ENCODE measurements around the gene RFT1. TPM values are rescaled to one million over a fixed set of nuclear protein-coding genes. Genes with fewer than 3 reads are reported as not detected.

The RFT1 gene
- total RNA-seq, 1 experiment from 2014 or later: 26.3 TPM

GRCh38 chr3:53131096-53131495 lies 861 bp upstream of the RFT1 start:
- CTCF ChIA-PET: interaction anchor here (1.9 to 4.6 kb wide), 4 partner anchors 21 to 65 kb away, joined by 7 to 48 read pairs (median 14); partner anchors contain the start of gene PRKCD
- peaks cover 12% of the 10 kb centered on the region for H3K4me1 Mint-ChIP-seq
- no peak for ATAC-seq
- DNase-seq (ENCODE audit: low spot score): no peak
- H3K27ac Mint-ChIP-seq: peak overlapping the region; percentile 92
- no peaks in the 10 kb centered on the region for H3K9me3 Mint-ChIP-seq
- no peak for TF ChIP-seq ZNF219 (CRISPR knock-in tag; IDR thresholded peaks at IDR 0.05; ENCODE audit: borderline replicate concordance)
- no peak for TF ChIP-seq NFE2L1 (CRISPR knock-in tag; IDR thresholded peaks at IDR 0.05)
- TF ChIP-seq NR3C1 (CRISPR knock-in tag; conservative IDR thresholded peaks at IDR 0.05; ENCODE audit: low read depth): no peak
- no peak for TF ChIP-seq ZNF121 (CRISPR knock-in tag; IDR thresholded peaks at IDR 0.05)
- TF ChIP-seq GABPB1 (CRISPR knock-in tag; IDR thresholded peaks at IDR 0.05): no peak
- no peak for TF ChIP-seq ZNF232 (CRISPR knock-in tag; IDR thresholded peaks at IDR 0.05)
- TF ChIP-seq ZNF317 (CRISPR knock-in tag; IDR thresholded peaks at IDR 0.05; ENCODE audit: borderline replicate concordance, low read depth): no peak
- no peaks in the 10 kb centered on the region for H3K36me3 Mint-ChIP-seq
- H3K27me3 Mint-ChIP-seq (ENCODE audit: low read depth): no peaks in the 10 kb centered on the region
- POLR2A ChIA-PET: no interaction called here
- peak overlapping the region; percentile 85 for H3K4me3 Mint-ChIP-seq

DNA sequence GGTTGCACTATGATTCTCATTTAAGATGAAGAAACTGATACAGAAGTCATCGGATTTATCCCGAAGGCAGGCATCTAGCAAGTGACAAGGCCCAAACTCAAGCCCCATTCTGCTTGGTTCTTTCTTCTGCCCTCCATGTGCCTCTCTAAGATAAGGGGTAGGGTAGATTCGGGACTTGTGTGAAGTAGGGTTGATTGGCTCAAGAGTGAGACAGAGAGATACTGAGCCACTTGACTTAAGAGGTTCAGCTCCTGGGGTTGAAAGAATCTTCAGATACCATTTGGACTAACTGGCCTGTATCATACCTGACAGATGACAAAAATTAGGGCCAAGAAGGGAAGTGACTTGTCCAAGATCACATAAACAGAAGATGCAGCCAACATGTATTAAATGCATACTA lies 891 bp downstream of the RFT1 start:
- CTCF ChIA-PET: interaction anchor here (0.7 to 4.6 kb wide), 6 partner anchors 13 to 67 kb away, joined by 3 to 19 read pairs (median 8); partner anchors contain the start of gene PRKCD
- peak overlapping the region; percentile 91 for H3K27ac Mint-ChIP-seq
- no peaks in the 10 kb centered on the region for H3K9me3 Mint-ChIP-seq

GRCh38 chr3:53126601-53127000 lies 3.6 kb downstream of the RFT1 start:
- POLR2A ChIA-PET: no interaction called here
- no peak for DNase-seq (ENCODE audit: low spot score)
- TF ChIP-seq, protein P1, sequence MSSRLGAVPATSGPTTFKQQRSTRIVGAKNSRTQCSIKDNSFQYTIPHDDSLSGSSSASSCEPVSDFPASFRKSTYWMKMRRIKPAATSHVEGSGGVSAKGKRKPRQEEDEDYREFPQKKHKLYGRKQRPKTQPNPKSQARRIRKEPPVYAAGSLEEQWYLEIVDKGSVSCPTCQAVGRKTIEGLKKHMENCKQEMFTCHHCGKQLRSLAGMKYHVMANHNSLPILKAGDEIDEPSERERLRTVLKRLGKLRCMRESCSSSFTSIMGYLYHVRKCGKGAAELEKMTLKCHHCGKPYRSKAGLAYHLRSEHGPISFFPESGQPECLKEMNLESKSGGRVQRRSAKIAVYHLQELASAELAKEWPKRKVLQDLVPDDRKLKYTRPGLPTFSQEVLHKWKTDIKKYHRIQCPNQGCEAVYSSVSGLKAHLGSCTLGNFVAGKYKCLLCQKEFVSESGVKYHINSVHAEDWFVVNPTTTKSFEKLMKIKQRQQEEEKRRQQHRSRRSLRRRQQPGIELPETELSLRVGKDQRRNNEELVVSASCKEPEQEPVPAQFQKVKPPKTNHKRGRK (CRISPR knock-in tag; IDR thresholded peaks at IDR 0.05; ENCODE audit: borderline replicate concordance): no peak
- TF ChIP-seq EMX1 (CRISPR knock-in tag; IDR thresholded peaks at IDR 0.05) (no peak), MLX (CRISPR knock-in tag; IDR thresholded peaks at IDR 0.05) (no peak), PRRX2 (CRISPR knock-in tag; IDR thresholded peaks at IDR 0.05) (no peak), TEAD1 (CRISPR knock-in tag; IDR thresholded peaks at IDR 0.05) (no peak), E2F5 (CRISPR knock-in tag; IDR thresholded peaks at IDR 0.05) (no peak), ZNF396 (CRISPR knock-in tag; IDR thresholded peaks at IDR 0.05; ENCODE audit: borderline replicate concordance) (no peak), ZNF671 (CRISPR knock-in tag; IDR thresholded peaks at IDR 0.05) (no peak)
- TF ChIP-seq, protein P2, sequence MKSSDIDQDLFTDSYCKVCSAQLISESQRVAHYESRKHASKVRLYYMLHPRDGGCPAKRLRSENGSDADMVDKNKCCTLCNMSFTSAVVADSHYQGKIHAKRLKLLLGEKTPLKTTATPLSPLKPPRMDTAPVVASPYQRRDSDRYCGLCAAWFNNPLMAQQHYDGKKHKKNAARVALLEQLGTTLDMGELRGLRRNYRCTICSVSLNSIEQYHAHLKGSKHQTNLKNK (CRISPR knock-in tag; IDR thresholded peaks at IDR 0.05): no peak
- ATAC-seq: no peak
- no peaks in the 10 kb centered on the region for H3K9me3 Mint-ChIP-seq
- no peaks in the 10 kb centered on the region for H3K27me3 Mint-ChIP-seq (ENCODE audit: low read depth)
- H3K36me3 Mint-ChIP-seq: peaks cover 33% of the 10 kb centered on the region
- peaks cover 12% of the 10 kb centered on the region for H3K4me1 Mint-ChIP-seq
- no peak overlapping the region for H3K27ac Mint-ChIP-seq
- CTCF ChIA-PET: no interaction called here
- no peak overlapping the region for H3K4me3 Mint-ChIP-seq

More for the DNA sequence above, 891 bp downstream of the RFT1 start:
- peak overlapping the region; percentile 85 for H3K4me3 Mint-ChIP-seq
- H3K27me3 Mint-ChIP-seq (ENCODE audit: low read depth): no peaks in the 10 kb centered on the region
- ATAC-seq (no peak), DNase-seq (ENCODE audit: low spot score) (no peak)
- POLR2A ChIA-PET: no interaction called here
- H3K4me1 Mint-ChIP-seq: peaks cover 12% of the 10 kb centered on the region
- TF ChIP-seq AFF4 (CRISPR knock-in tag; IDR thresholded peaks at IDR 0.05; ENCODE audit: borderline replicate concordance): no peak
- peaks cover 15% of the 10 kb centered on the region for H3K36me3 Mint-ChIP-seq

Data from WTC11 (cell line).